Right lobe of liver (tissue), 6 donors: Measurements from ENCODE around the gene CRACR2B. TPM values are rescaled to one million over a fixed set of nuclear protein-coding genes. Genes with fewer than 3 reads are reported as not detected.

ENCODE experiments used
- ATAC-seq, 4 donors: fragments of 200-7000 bp; cut with Tn5 transposase; one replicate each; pipeline ENCODE4 v1.9.1; 2020; ENCODE audit warnings: mild to moderate bottlenecking in 4 of 4, moderate library complexity in 4 of 4
- DNase-seq, 3 donors: peaks; one replicate each; pipeline ENCODE4 v3.0.0-alpha.2; 2020
- H3K27ac ChIP-seq, 3 donors: fragments of 200-600 bp; one replicate each; pipeline ENCODE4 v1.8.0; 2022
- H3K27me3 ChIP-seq, 2 donors: fragments of 200-600 bp; one replicate each; pipeline ENCODE4 v1.8.0; 2022
- H3K36me3 ChIP-seq, 4 donors: fragments of 200-600 bp; sonication (generic) in 1 of 4; one replicate each; pipeline versions ENCODE4 v1.5.1 to v1.8.0; 2017 to 2022; ENCODE audit warnings: control low read depth in 1 of 4
- H3K4me1 ChIP-seq, 4 donors: fragments of 200-600 bp; sonication (generic) in 1 of 4; one replicate each; pipeline versions ENCODE4 v1.5.1 to v1.8.0; 2017 to 2022; ENCODE audit warnings: control low read depth in 1 of 4
- H3K4me3 ChIP-seq, 3 donors: fragments of 200-600 bp; one replicate each; pipeline ENCODE4 v1.8.0; 2022
- H3K9me3 ChIP-seq, 4 donors: fragments of 200-600 bp; sonication (generic) in 1 of 4; one replicate each; pipeline versions ENCODE4 v1.5.1 to v1.8.0; 2017 to 2022; ENCODE audit warnings: control low read depth in 1 of 4
- POLR2A ChIP-seq: fragments of 450-650 bp; IDR thresholded peaks from one replicate; pipeline ENCODE4 v1.6.1; 2017; ENCODE audit warnings: antibody characterized with exemption, mild to moderate bottlenecking
- WGBS: methylation state at CpG from one replicate; pipeline ENCODE4 v1.1.6; 2018; ENCODE audit warnings: low coverage, low lambda C conversion rate; ENCODE audit not compliant: insufficient coverage; ENCODE audit errors: missing lambda C conversion rate; 5-methylcytosine and 5-hydroxymethylcytosine counted together
- intact Hi-C, 2 donors: fragments of 100-400 bp; cut with DNase I; formaldehyde crosslinking; loops; one replicate each; pipeline versions ENCODE4 v1.11.2 to v1.14.1; 2022
- total RNA-seq, 6 experiments: library from RNA; depleted of rRNA in 2 of 6; stranded (reverse); fragments of >200 nt in 2 of 6; fragmentation: NEBNext Ultra II Directional in 3 of 6; extraction: Animal tissue kit (Norgen Biotek cat#: 25700) in 3 of 6; gene quantifications; one replicate each; pipeline versions ENCODE4 v1.1.0 to v1.2.4, GENCODE V29; 2016 to 2023
- TF ChIP-seq, protein P1 (sequence below), 4 donors: fragments of 200-600 bp in 3 of 4; fragments of 450-650 bp in 1 of 4; IDR thresholded peaks; one replicate each; pipeline versions ENCODE4 v1.5.1 to v1.8.0; 2016 to 2022; ENCODE audit warnings: antibody characterized with exemption in 4 of 4, mild to moderate bottlenecking in 2 of 4
- donor health status: DM: no; HTN: yes; CAD: no.
- donor health status: DM: no; HTN: no; CAD: no.
- donor health status: DM: no; HTN: no; CAD: no.
- donor health status: DM: no; HTN: yes; CAD: no.
- donor health status: DM: no; HTN: yes; CAD: no.

The CRACR2B gene
- total RNA-seq, 6 experiments from 2014 or later: 2.2 to 4.0 (median 3.1) TPM

DNA sequence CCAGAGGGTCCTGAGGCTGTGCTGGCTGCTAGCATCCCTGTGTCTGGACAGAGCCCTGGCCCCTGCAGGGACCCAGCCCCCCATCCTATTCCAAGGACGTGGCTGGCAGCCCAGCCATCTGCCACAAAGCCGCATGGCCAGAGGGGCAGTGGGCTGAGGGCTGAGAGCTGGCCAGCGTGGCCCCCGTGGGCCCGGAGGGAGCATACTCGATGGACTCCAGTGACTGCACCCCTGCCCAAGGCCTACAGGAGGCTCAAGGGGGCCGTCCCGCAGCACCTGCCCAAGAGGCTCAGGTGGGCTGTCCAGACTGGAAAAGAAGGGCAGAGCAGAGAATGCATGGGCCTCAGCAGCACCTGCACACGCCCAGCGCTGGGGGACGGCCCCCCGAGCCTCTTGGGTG lies 28.1 kb downstream of the CRACR2B start:
- Histone ChIP-seq H3K36me3 (no peaks in the 10 kb centered on the region), H3K4me1 (no peaks in the 10 kb centered on the region), H3K27me3 (no peaks in the 10 kb centered on the region), H3K27ac (no peak overlapping the region), H3K9me3 (no peaks in the 10 kb centered on the region), H3K4me3 (no peak overlapping the region)
- intact Hi-C loops: loop anchor here in 1 of 2 donors (10.0 kb wide), 1 partner anchor 199 kb away; no protein-coding TSS in a partner anchor
- no CpG with 5 or more reads among the region's 12 CpGs for WGBS
- TF ChIP-seq POLR2A: no peak
- TF ChIP-seq, protein P1, sequence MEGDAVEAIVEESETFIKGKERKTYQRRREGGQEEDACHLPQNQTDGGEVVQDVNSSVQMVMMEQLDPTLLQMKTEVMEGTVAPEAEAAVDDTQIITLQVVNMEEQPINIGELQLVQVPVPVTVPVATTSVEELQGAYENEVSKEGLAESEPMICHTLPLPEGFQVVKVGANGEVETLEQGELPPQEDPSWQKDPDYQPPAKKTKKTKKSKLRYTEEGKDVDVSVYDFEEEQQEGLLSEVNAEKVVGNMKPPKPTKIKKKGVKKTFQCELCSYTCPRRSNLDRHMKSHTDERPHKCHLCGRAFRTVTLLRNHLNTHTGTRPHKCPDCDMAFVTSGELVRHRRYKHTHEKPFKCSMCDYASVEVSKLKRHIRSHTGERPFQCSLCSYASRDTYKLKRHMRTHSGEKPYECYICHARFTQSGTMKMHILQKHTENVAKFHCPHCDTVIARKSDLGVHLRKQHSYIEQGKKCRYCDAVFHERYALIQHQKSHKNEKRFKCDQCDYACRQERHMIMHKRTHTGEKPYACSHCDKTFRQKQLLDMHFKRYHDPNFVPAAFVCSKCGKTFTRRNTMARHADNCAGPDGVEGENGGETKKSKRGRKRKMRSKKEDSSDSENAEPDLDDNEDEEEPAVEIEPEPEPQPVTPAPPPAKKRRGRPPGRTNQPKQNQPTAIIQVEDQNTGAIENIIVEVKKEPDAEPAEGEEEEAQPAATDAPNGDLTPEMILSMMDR (IDR thresholded peaks at IDR 0.05): no peak
- DNase-seq: no peak
- ATAC-seq: no peak

DNA sequence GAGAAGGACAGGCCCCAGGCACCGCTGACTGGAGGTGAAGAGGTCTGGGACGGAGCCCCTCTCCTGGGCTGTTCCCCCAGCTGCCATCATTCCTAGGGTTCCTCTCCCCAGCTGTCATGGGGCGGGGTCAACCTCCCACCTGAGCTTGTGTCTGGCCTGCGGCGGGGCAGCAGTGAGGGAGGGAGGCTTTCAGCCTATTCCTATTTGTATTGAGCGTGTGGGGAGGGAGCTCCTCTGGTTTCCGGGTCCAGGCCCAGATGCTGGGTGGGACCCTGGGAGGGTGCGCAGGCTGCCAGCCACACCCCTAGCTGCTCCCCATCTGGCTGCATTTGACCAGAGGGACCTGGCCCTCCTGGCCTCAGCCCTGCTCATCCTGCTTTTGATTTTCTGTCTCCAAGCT lies 28.7 kb downstream of the CRACR2B start:
- intact Hi-C loops: loop anchor here in 1 of 2 donors (10.0 kb wide), 1 partner anchor 198 kb away; no protein-coding TSS in a partner anchor
- no peak overlapping the region for H3K27ac ChIP-seq
- TF ChIP-seq, protein P1 (IDR thresholded peaks at IDR 0.05): no peak
- no peak for TF ChIP-seq POLR2A
- H3K4me1 ChIP-seq: no peaks in the 10 kb centered on the region
- ATAC-seq: no peak
- 86% methylated on average over 1 of the region's 8 CpGs for WGBS
- H3K27me3 ChIP-seq: no peaks in the 10 kb centered on the region
- H3K9me3 ChIP-seq: no peaks in the 10 kb centered on the region
- no peaks in the 10 kb centered on the region for H3K36me3 ChIP-seq
- no peak overlapping the region for H3K4me3 ChIP-seq
- DNase-seq: no peak

DNA sequence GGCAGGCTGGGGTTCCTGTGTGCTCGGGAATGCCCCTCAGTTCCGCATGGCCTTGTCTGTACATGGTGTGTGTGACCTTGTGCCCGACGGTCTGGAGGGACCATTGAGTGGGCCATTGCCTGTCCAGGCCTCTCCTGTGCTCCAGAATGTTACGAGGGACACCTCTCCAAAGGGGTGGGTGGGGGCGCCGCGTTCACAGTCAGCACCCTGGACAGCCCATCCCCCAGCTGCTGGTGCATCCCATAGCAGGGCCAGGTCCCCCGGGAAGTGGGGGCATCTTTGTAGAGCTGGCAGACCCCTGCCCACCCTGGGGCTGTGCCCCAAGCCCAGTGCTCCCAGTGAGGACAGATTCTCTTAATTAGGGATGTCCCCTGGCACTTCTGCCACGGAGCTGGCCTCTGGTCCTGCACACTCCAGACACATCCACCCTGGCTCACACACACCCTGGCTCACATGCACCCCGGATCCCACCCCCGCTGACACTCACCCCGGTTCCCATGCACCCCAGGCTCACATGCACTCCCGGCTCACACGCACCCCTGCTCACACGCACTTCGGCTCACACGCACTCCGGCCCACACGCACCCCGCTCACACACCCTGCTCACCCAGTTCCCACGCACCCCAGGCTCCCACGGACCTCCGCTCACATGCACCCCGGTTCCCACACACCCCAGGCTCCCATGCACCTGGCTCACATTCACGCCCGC lies 30.5 kb downstream of the CRACR2B start:
- H3K9me3 ChIP-seq: no peaks in the 10 kb centered on the region
- H3K27me3 ChIP-seq: no peaks in the 10 kb centered on the region
- WGBS: 91% methylated on average over 14 of the region's 27 CpGs
- intact Hi-C loops: loop anchor here in 1 of 2 donors (10.0 kb wide), 1 partner anchor 197 kb away; no protein-coding TSS in a partner anchor
- no peak for TF ChIP-seq POLR2A
- TF ChIP-seq, protein P1 (IDR thresholded peaks at IDR 0.05): no peak
- H3K27ac ChIP-seq: no peak overlapping the region
- DNase-seq (no peak), ATAC-seq (no peak)
- H3K36me3 ChIP-seq: no peaks in the 10 kb centered on the region
- no peak overlapping the region for H3K4me3 ChIP-seq
- no peaks in the 10 kb centered on the region for H3K4me1 ChIP-seq

DNA sequence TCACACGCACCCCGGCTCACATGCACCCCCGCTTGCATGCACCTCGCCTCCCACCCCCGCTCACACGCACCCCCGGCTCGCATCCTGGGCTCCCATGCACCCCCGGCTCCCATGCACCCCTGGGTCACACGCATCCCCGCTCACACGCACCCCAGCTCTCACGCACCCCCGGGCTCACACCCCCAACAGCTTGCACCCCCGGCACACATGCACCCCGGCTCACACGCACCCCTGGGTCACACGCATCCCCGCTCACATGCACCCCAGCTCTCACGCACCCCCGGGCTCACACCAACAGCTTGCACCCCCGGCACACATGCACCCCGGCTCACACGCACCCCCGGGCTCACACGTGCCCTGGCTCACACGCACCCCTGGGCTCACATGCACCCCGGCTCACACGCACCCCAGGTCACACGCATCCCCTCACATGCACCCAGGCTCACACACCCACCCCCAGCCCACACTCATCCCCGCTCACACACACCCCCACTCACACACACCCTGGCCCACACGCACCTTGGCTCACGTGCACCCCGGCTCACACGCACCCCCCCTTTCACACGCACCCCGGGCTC lies 31.1 kb downstream of the CRACR2B start:
- Histone ChIP-seq H3K36me3 (no peaks in the 10 kb centered on the region), H3K4me3 (no peak overlapping the region), H3K27me3 (no peaks in the 10 kb centered on the region), H3K9me3 (no peaks in the 10 kb centered on the region), H3K4me1 (no peaks in the 10 kb centered on the region), H3K27ac (no peak overlapping the region)
- TF ChIP-seq POLR2A: no peak
- TF ChIP-seq, protein P1 (IDR thresholded peaks at IDR 0.05): no peak
- intact Hi-C loops: loop anchor here in 1 of 2 donors (10.0 kb wide), 1 partner anchor 196 kb away; no protein-coding TSS in a partner anchor
- WGBS: 81% methylated on average over 26 of the region's 37 CpGs
- DNase-seq (no peak), ATAC-seq (no peak)
